Smooth muscle cell (in vitro differentiated cells): Measurements from ENCODE around the gene XPA. TPM values are rescaled to one million over a fixed set of nuclear protein-coding genes. Genes with fewer than 3 reads are reported as not detected.

Experiments used
- DNase-seq: peaks from one replicate; lab custom pipeline; 2025; ENCODE audit not compliant: unreplicated experiment; lab: John Stamatoyannopoulos, UW
- H2AFZ ChIP-seq: fragments of 200-600 bp; sonication (generic); 2 replicates; pipeline ENCODE4 v1.6.0; 2016; ENCODE audit warnings: antibody characterized with exemption, low read depth, mild to moderate bottlenecking
- H3F3A ChIP-seq: fragments of 200-600 bp; sonication (generic); 2 replicates; pipeline ENCODE4 v1.6.0; 2017; ENCODE audit warnings: antibody characterized with exemption, low read depth
- H3K27ac ChIP-seq: fragments of 200-600 bp; sonication (generic); 2 replicates; pipeline ENCODE4 v1.5.1; 2016; ENCODE audit warnings: low read depth, mild to moderate bottlenecking
- H3K27me3 ChIP-seq: fragments of 200-600 bp; sonication (generic); 2 replicates; pipeline ENCODE4 v1.6.1; 2016; ENCODE audit warnings: low read depth, mild to moderate bottlenecking
- H3K36me3 ChIP-seq: fragments of 200-600 bp; sonication (generic); 2 replicates; pipeline ENCODE4 v1.5.1; 2016; ENCODE audit warnings: low read depth
- H3K4me1 ChIP-seq: fragments of 200-600 bp; sonication (generic); 2 replicates; pipeline ENCODE4 v1.5.1; 2016; ENCODE audit warnings: low read depth
- H3K4me2 ChIP-seq: fragments of 200-600 bp; sonication (generic); 2 replicates; pipeline ENCODE4 v1.6.0; 2016; ENCODE audit warnings: mild to moderate bottlenecking
- H3K4me3 ChIP-seq: fragments of 200-600 bp; sonication (generic); 2 replicates; pipeline ENCODE4 v1.5.1; 2016; ENCODE audit warnings: mild to moderate bottlenecking
- H3K79me2 ChIP-seq: fragments of 200-600 bp; sonication (generic); 2 replicates; pipeline ENCODE4 v1.6.0; 2016; ENCODE audit warnings: low read depth, mild to moderate bottlenecking
- H3K9ac ChIP-seq: fragments of 200-600 bp; sonication (generic); 2 replicates; pipeline ENCODE4 v1.6.0; 2016; ENCODE audit warnings: low read depth
- H3K9me3 ChIP-seq: fragments of 200-600 bp; sonication (generic); replicated peaks from 2 replicates; pipeline ENCODE4 v1.5.1; 2016; ENCODE audit warnings: low read depth
- H4K20me1 ChIP-seq: fragments of 200-600 bp; sonication (generic); 2 replicates; pipeline ENCODE4 v1.6.0; 2016; ENCODE audit warnings: low read depth
- WGBS: methylation state at CpG from one replicate; pipeline ENCODE4 v1.1.7; 2016; ENCODE audit warnings: low lambda C conversion rate; 5-methylcytosine and 5-hydroxymethylcytosine counted together
- polyA plus RNA-seq: library from polyadenylated mRNA; unstranded; fragments of >200 nt; fragmentation: Nextera tagmentation; extraction: Ambion mirVana; gene quantifications from 2 replicates; pipeline ENCODE4 v1.2.1, GENCODE V29; 2016
- total RNA-seq: library from RNA; depleted of rRNA; stranded (reverse); fragments of >200 nt; gene quantifications from 2 replicates; pipeline ENCODE4 v1.2.3, GENCODE V29; 2014
- TF ChIP-seq, protein P1 (sequence below): fragments of 200-600 bp; sonication (generic); IDR thresholded peaks from 2 replicates; pipeline ENCODE4 v1.5.1; 2017; ENCODE audit warnings: borderline replicate concordance, mild to moderate bottlenecking, antibody characterized with exemption; ENCODE audit not compliant: insufficient read depth, poor library complexity, severe bottlenecking

XPA gene
- total and polyA plus RNA-seq, 2 experiments from 2014 or later, result 7.5 to 9.7 TPM

DNA sequence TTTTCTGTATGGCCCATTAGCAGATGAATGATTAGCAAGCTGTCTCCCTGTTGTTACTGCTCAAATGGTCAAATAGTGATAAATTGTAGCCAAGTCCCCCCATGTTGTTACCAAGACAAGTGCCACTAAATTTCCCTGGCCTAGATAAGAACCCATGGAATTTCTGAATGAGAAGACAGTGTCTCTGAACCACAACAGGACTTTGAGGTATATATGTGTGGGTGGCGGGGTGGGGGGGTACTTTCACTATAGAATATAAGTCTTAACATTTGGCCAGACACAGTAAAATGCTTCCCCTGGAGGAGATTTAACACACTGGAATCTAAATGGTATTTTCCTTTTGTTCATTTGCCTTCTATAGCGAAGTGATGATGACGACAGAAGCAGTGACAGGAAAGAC lies 28.7 kb downstream of the XPA start:
- H3K9me3 ChIP-seq, result no peaks in the 10 kb centered on the region
- no peak overlapping the region for H3K27ac ChIP-seq
- WGBS, result 97% methylated on average over 3 of the region's 3 CpGs
- peaks cover 7% of the 10 kb centered on the region for H4K20me1 ChIP-seq
- TF ChIP-seq, protein P1, sequence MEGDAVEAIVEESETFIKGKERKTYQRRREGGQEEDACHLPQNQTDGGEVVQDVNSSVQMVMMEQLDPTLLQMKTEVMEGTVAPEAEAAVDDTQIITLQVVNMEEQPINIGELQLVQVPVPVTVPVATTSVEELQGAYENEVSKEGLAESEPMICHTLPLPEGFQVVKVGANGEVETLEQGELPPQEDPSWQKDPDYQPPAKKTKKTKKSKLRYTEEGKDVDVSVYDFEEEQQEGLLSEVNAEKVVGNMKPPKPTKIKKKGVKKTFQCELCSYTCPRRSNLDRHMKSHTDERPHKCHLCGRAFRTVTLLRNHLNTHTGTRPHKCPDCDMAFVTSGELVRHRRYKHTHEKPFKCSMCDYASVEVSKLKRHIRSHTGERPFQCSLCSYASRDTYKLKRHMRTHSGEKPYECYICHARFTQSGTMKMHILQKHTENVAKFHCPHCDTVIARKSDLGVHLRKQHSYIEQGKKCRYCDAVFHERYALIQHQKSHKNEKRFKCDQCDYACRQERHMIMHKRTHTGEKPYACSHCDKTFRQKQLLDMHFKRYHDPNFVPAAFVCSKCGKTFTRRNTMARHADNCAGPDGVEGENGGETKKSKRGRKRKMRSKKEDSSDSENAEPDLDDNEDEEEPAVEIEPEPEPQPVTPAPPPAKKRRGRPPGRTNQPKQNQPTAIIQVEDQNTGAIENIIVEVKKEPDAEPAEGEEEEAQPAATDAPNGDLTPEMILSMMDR, result no peak
- H2AFZ ChIP-seq, result no peak overlapping the region
- peaks cover 4% of the 10 kb centered on the region for H3F3A ChIP-seq
- no peak overlapping the region for H3K4me3 ChIP-seq
- H3K9ac ChIP-seq, result no peak overlapping the region
- H3K79me2 ChIP-seq, result no peaks in the 10 kb centered on the region
- no peak for DNase-seq
- peaks cover 47% of the 10 kb centered on the region for H3K36me3 ChIP-seq
- no peaks in the 10 kb centered on the region for H3K27me3 ChIP-seq
- no peak overlapping the region for H3K4me2 ChIP-seq
- H3K4me1 ChIP-seq, result no peaks in the 10 kb centered on the region

DNA sequence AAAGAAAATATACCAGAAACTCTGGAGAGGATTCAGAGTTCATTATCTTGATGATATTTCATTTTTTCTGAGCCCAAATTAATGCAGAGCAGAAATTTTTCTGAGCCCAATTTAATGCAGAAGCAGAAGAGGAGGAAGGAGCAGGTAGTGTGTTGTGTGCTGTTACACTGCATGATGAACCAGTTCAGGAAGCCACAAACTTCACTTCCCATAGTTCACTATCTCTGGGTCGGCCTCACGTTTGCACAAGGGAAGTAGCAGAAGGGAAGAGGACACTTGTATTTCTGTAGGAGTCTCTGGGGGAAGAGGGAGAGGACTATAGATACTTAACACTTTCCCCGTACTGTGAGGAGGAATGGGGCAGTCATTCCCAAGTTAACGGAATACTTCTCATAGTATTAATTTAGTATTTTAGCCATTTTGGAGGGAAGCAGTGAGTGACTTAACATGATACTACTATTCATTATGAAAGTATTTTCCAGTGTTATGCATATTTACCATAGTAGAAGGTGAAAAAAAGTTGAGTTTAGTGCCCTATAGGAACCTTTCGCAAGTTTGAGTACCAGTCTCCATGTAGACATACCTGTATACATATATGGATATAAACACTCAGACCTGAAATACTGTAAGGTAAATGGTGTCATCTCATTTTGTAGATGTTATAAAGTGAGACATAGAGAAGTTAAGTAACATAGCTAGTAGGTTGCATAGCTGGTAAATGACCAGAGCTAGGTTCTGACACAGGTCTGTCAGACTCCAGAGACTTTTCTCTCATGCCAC lies 30.0 kb downstream of the XPA start:
- TF ChIP-seq, protein P1, result no peak
- WGBS, result 97% methylated on average over 5 of the region's 5 CpGs
- Histone ChIP-seq H2AFZ (no peak overlapping the region), H4K20me1 (peaks cover 4% of the 10 kb centered on the region), H3K27me3 (no peaks in the 10 kb centered on the region), H3K4me3 (no peak overlapping the region), H3K9me3 (no peaks in the 10 kb centered on the region), H3F3A (no peaks in the 10 kb centered on the region), H3K79me2 (no peaks in the 10 kb centered on the region), H3K4me1 (no peaks in the 10 kb centered on the region), H3K27ac (no peak overlapping the region), H3K9ac (no peak overlapping the region), H3K4me2 (no peak overlapping the region), H3K36me3 (peaks cover 56% of the 10 kb centered on the region)
- no peak for DNase-seq

DNA sequence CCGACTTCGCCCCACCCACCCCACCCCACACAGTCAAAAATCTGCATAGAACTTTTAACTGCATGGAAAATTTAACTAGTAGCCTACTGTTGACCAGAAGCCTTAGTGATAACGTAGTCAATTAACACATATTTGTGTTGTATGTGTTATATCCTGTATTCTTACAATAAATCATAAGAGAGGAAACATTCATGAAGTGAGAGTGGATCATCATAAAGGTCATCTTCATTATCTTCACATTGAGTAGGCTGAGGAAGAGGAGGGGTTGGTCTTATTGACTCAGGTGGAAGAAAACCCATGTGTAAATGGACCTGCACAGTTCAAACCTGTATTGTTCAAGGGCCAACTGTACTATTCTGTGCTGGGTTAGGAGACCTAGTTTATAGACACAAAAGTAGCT lies 31.4 kb downstream of the XPA start:
- DNase-seq, result no peak
- Histone ChIP-seq H3K4me2 (no peak overlapping the region), H4K20me1 (no peaks in the 10 kb centered on the region), H3K4me3 (no peak overlapping the region), H3K79me2 (no peaks in the 10 kb centered on the region), H3K27me3 (no peaks in the 10 kb centered on the region), H2AFZ (no peak overlapping the region), H3K9ac (no peak overlapping the region), H3K4me1 (no peaks in the 10 kb centered on the region), H3K27ac (no peak overlapping the region), H3F3A (no peaks in the 10 kb centered on the region), H3K36me3 (peaks cover 45% of the 10 kb centered on the region), H3K9me3 (no peaks in the 10 kb centered on the region)
- WGBS, result 100% methylated on average over 3 of the region's 3 CpGs
- TF ChIP-seq, protein P1, result no peak

DNA sequence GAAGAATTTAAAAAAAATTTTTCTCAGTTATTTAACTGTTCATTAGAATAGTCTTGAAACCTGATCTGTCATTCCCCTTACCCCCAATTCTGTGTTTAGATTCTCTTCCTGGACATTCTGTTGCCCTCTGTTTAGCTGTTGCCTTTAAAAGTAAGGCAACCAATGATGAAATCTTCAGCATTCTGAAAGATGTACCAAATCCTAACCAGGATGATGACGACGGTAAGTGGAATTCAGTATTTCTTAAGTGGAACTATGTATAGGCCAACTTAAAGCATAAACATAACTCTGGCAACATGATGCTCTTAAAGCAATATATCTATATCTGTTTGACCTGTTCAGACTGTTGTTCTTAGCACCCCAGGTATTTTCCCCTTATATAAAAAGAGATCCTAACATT lies 36.3 kb downstream of the XPA start:
- no peaks in the 10 kb centered on the region for H3F3A ChIP-seq
- no peak overlapping the region for H2AFZ ChIP-seq
- WGBS, result 88% methylated on average over 2 of the region's 2 CpGs
- no peak overlapping the region for H3K27ac ChIP-seq
- no peaks in the 10 kb centered on the region for H3K27me3 ChIP-seq
- H4K20me1 ChIP-seq, result no peaks in the 10 kb centered on the region
- no peak for DNase-seq
- H3K4me1 ChIP-seq, result no peaks in the 10 kb centered on the region
- no peak overlapping the region for H3K9ac ChIP-seq
- H3K4me2 ChIP-seq, result no peak overlapping the region
- TF ChIP-seq, protein P1, result no peak
- H3K36me3 ChIP-seq, result peaks cover 47% of the 10 kb centered on the region
- no peak overlapping the region for H3K4me3 ChIP-seq
- H3K79me2 ChIP-seq, result no peaks in the 10 kb centered on the region
- no peaks in the 10 kb centered on the region for H3K9me3 ChIP-seq
